K562 (cell line): ENCODE results near the gene C12orf43. TPM values are rescaled to one million over a fixed set of nuclear protein-coding genes. Genes with fewer than 3 reads are reported as not detected.

Experiments used
- ATAC-seq: fragments of 200-7000 bp; cut with Tn5 transposase; 3 replicates; pipeline ENCODE4 v1.9.1; 2020; ENCODE audit warnings: moderate library complexity
- BruUV-seq: library from RNA; stranded (reverse); fragments of 400-500 nt; replicated peaks from 2 replicates; lab custom pipeline; 2021; lab: Mats Ljungman, UMichigan
- CTCF ChIA-PET: fragments of 300-600 bp; formaldehyde crosslinking; extraction: SDS; loops from one replicate; lab custom pipeline; 2021; ENCODE audit warnings: low intra/inter-chr PET ratio; lab: Yijun Ruan, JAX
- POLR2A ChIA-PET: fragments of 300-600, 350-650 bp; sonication (Branson Sonifier 250); formaldehyde crosslinking; extraction: SDS; loops from one replicate; lab custom pipeline; 2021; ENCODE audit warnings: antibody characterized with exemption, inconsistent platforms; lab: Yijun Ruan, JAX
- DNase-seq, 4 experiments: peaks; one replicate each; pipeline versions ENCODE4 v3.0.0 to v3.0.0-alpha.2; 2011 to 2018; ENCODE audit warnings: low spot score in 3 of 4, mixed read lengths in 3 of 4; ENCODE audit errors: extremely low read depth in 1 of 4
- FAIRE-seq: peaks from 2 replicates; lab custom pipeline; 2011; peaks lifted over from hg19 to GRCh38; lab: Jason Lieb, UNC
- H2AFZ ChIP-seq: 2 replicates; pipeline ENCODE4 v1.6.0; 2011; ENCODE audit warnings: low read depth, low read length, control low read depth, inconsistent platforms
- H3K27ac ChIP-seq: fragments of 200-600 bp; 3 replicates; pipeline ENCODE4 v1.8.0; 2011; ENCODE audit warnings: low read depth, mild to moderate bottlenecking, control low read depth, inconsistent platforms, low read length, moderate library complexity, mixed read lengths; ENCODE audit errors: extremely low read depth
- H3K27me3 ChIP-seq, 2 experiments: fragments of 300-600 bp in 1 of 2; 2 replicates in 1 of 2; 3 replicates in 1 of 2; pipeline versions ENCODE4 v1.6.0 to v1.8.0; 2011; ENCODE audit warnings: inconsistent platforms in 2 of 2, low read length in 2 of 2, mild to moderate bottlenecking in 1 of 2, mixed read lengths in 1 of 2, moderate library complexity in 1 of 2; ENCODE audit not compliant: control insufficient read depth in 2 of 2, insufficient read depth in 2 of 2
- H3K36me3 ChIP-seq: fragments of 300-600 bp; 3 replicates; pipeline ENCODE4 v1.8.0; 2011; ENCODE audit warnings: mild to moderate bottlenecking, low read length, inconsistent platforms; ENCODE audit not compliant: control insufficient read depth, insufficient read depth
- H3K4me1 ChIP-seq, 2 experiments: fragments of 200-600 bp in 1 of 2; replicated peaks in 1 of 2; 2 replicates in 1 of 2; 3 replicates in 1 of 2; pipeline versions ENCODE4 v1.5.1 to v1.8.0; 2011; ENCODE audit warnings: inconsistent platforms in 2 of 2, low read length in 2 of 2, mild to moderate bottlenecking in 1 of 2, mixed read lengths in 1 of 2, moderate library complexity in 1 of 2; ENCODE audit not compliant: control insufficient read depth in 2 of 2, insufficient read depth in 2 of 2
- H3K4me2 ChIP-seq: 2 replicates; pipeline ENCODE4 v1.6.1; 2011; ENCODE audit warnings: low read length, control low read depth, inconsistent platforms, mixed read lengths; ENCODE audit not compliant: insufficient read depth
- H3K4me3 ChIP-seq: fragments of 200-600 bp; sonication (generic), shearing (Covaris generic); 2 replicates; pipeline ENCODE4 v1.5.1; 2016; ENCODE audit warnings: control low read depth, inconsistent platforms
- H3K79me2 ChIP-seq: fragments of 200-600 bp; 3 replicates; pipeline ENCODE4 v1.8.0; 2011; ENCODE audit warnings: low read length, inconsistent platforms; ENCODE audit not compliant: control insufficient read depth, insufficient read depth
- H3K9ac ChIP-seq, 2 experiments: 2 replicates each; pipeline versions ENCODE4 v1.6.0 to v1.6.1; 2011; ENCODE audit warnings: low read depth in 2 of 2, low read length in 2 of 2, control low read depth in 1 of 2, inconsistent platforms in 1 of 2, mild to moderate bottlenecking in 1 of 2, mixed read lengths in 1 of 2; ENCODE audit not compliant: insufficient read depth in 1 of 2
- H3K9me1 ChIP-seq: one replicate; pipeline ENCODE4 v1.6.0; 2011; ENCODE audit warnings: inconsistent platforms, mild to moderate bottlenecking, low read length, moderate library complexity; ENCODE audit not compliant: control insufficient read depth, insufficient read depth
- H3K9me3 ChIP-seq: replicated peaks from 2 replicates; pipeline ENCODE4 v1.5.1; 2011; ENCODE audit warnings: low read depth, low read length, inconsistent platforms; ENCODE audit not compliant: control insufficient read depth, insufficient read depth
- H4K20me1 ChIP-seq: replicated peaks from 2 replicates; pipeline ENCODE4 v1.6.1; 2011; ENCODE audit warnings: low read length, inconsistent platforms, mixed read lengths; ENCODE audit not compliant: control insufficient read depth, insufficient read depth
- COPS2 ChIP-seq: fragments of 450-650 bp; conservative IDR thresholded peaks from 2 replicates; pipeline ENCODE4 v1.6.1; 2016; ENCODE audit warnings: mild to moderate bottlenecking, moderate library complexity
- DPF2 ChIP-seq: fragments of 450-650 bp; IDR thresholded peaks from 2 replicates; pipeline ENCODE4 v1.6.1; 2016
- GABPB1 ChIP-seq: sonication (generic); formaldehyde crosslinking; IDR thresholded peaks from 2 replicates; pipeline ENCODE4 v1.8.0; 2022; ENCODE audit warnings: mild to moderate bottlenecking, missing genetic modification reagents
- HNRNPL ChIP-seq: fragments of 200-400 bp; formaldehyde crosslinking; IDR thresholded peaks from 2 replicates; pipeline ENCODE4 v1.6.1; 2017; ENCODE audit warnings: low read depth, mild to moderate bottlenecking, low read length
- MCM2 ChIP-seq: fragments of 450-650 bp; IDR thresholded peaks from 2 replicates; pipeline ENCODE4 v1.6.1; 2017; ENCODE audit warnings: low read depth, mild to moderate bottlenecking
- POLR2H ChIP-seq: IDR thresholded peaks from 2 replicates; pipeline ENCODE4 v1.6.1; 2016; ENCODE audit warnings: missing genetic modification characterization, low read depth, mild to moderate bottlenecking, control low read depth, missing compliant biosample characterization, moderate library complexity
- TAL1 ChIP-seq: fragments of 450-650 bp; IDR thresholded peaks from 2 replicates; pipeline ENCODE4 v1.6.1; 2016; ENCODE audit warnings: mild to moderate bottlenecking
- TCF3 ChIP-seq: sonication (generic); formaldehyde crosslinking; IDR thresholded peaks from 2 replicates; pipeline ENCODE4 v1.4.0; 2020; ENCODE audit warnings: mild to moderate bottlenecking, missing genetic modification reagents
- U2AF2 ChIP-seq: fragments of 200-400 bp; formaldehyde crosslinking; optimal IDR thresholded peaks from 2 replicates; pipeline ENCODE3; 2017; ENCODE audit warnings: low read depth, mild to moderate bottlenecking, low read length
- ZFP36 ChIP-seq: fragments of 150-350 bp; IDR thresholded peaks from 2 replicates; pipeline ENCODE4 v1.6.1; 2018; ENCODE audit warnings: low read length, low read depth; ENCODE audit not compliant: partially characterized antibody
- ZNF23 ChIP-seq: fragments of 250-450 bp; sonication (Bioruptor Pico); IDR thresholded peaks from 2 replicates; pipeline ENCODE4 v1.4.0; 2020; ENCODE audit warnings: mild to moderate bottlenecking
- ZNF347 ChIP-seq: fragments of 450-650 bp; formaldehyde crosslinking; IDR thresholded peaks from 2 replicates; pipeline ENCODE4 v1.4.0; 2020; ENCODE audit warnings: low read depth, mild to moderate bottlenecking, moderate library complexity
- ZNF780A ChIP-seq: fragments of 250-450 bp; sonication (Bioruptor Pico); IDR thresholded peaks from 2 replicates; pipeline ENCODE4 v1.5.0; 2021; ENCODE audit warnings: mild to moderate bottlenecking
- ZNF79 ChIP-seq: fragments of 250-450 bp; sonication (Bioruptor Pico); IDR thresholded peaks from 2 replicates; pipeline ENCODE4 v1.4.0; 2020; ENCODE audit warnings: low read depth, mild to moderate bottlenecking, moderate library complexity
- WGBS: fragments of 100-300 bp; shearing (Covaris generic); methylation state at CpG from one replicate; pipeline ENCODE4 v1.1.6; 2016; ENCODE audit warnings: low coverage, mixed read lengths; ENCODE audit not compliant: insufficient coverage; ENCODE audit errors: missing lambda C conversion rate; 5-methylcytosine and 5-hydroxymethylcytosine counted together
- in situ Hi-C: fragments of 300-500 bp; cut with MboI; formaldehyde crosslinking; loops from 4 replicates; pipeline ENCODE4 v1.15.0; 2018; ENCODE audit warnings: inconsistent platforms, mixed read lengths
- intact Hi-C: fragments of 100-400 bp; cut with micrococcal nuclease; formaldehyde crosslinking; loops from 2 replicates; pipeline ENCODE4 v1.14.2; 2022
- polyA plus RNA-seq, 8 experiments: library from polyadenylated mRNA; depleted of rRNA in 4 of 8; stranded (reverse) in 5 of 8; unstranded in 3 of 8; fragments of >200 nt; fragmentation: Nextera tagmentation in 2 of 8; fragmentation: Illumina TruSeq in 1 of 8; extraction: Ambion mirVana in 2 of 8; extraction: Trizol in 1 of 8; gene quantifications; 2 replicates each; pipeline versions ENCODE4 v1.2.1 to v1.2.3, GENCODE V29; 2011 to 2014; ENCODE audit warnings: inconsistent platforms in 1 of 8, missing spikeins in 1 of 8
- total RNA-seq, 7 experiments: library from RNA; depleted of rRNA in 6 of 7; stranded (reverse); fragments of >200 nt in 6 of 7; fragmentation: Illumina TruSeq in 2 of 7; extraction: Trizol in 2 of 7; gene quantifications; 2 replicates each; pipeline versions ENCODE4 v1.2.1 to v1.2.3, GENCODE V29; 2011 to 2021; ENCODE audit warnings: low replicate concordance in 1 of 7
- TF ChIP-seq, protein P1 (sequence below): sonication (generic); formaldehyde crosslinking; IDR thresholded peaks from 2 replicates; pipeline ENCODE4 v1.9.0; 2022; ENCODE audit warnings: mild to moderate bottlenecking, missing genetic modification reagents
- TF ChIP-seq, protein P2 (sequence below), 2 experiments: fragments of 150-350 bp in 1 of 2; IDR thresholded peaks; 2 replicates each; pipeline ENCODE4 v1.6.1; 2012 to 2016; ENCODE audit warnings: low read depth in 2 of 2, low read length in 2 of 2, mild to moderate bottlenecking in 1 of 2, moderate library complexity in 1 of 2

Gene C12orf43
- total and polyA plus RNA-seq, 9 of the 15 experiments (the other 6 are each of a cell fraction or from before 2014, with no cell fraction given): 4.3 to 22.2 (median 16.8) TPM

DNA sequence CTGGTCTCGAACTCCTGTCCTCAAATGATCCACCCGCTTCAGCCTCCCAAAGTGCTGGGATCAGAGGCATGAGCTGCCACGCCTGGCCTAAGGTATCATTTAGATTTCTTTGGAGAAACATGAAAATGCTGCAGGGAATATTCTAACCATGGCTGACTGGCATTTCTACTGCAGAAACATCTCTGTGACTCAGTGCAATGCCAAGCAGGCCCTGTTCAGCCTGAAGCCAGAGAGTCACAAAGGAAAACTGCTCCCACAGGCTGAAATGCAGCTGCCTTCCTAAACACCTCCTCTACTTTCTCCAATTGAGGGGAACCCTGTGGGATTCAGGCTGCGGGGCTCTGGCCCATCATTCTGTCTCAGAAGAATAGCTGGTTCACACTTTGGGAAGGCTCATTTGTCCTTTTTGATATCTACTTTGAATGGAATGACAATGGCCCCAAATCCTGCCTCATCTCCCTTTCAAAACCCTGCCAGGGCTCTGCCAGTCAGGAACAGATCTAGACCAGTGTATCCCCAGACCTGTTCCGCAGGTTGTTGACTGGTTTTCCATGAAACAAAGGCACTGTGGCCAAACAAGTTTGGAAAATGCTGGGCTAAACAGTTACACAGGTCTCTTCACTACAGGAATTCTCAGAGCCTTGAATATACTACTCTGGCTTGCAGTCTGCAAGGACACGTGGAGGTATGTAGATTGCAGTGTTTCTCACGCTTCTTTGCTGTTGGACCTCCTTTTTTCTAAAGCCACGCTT, 7.8 kb downstream of the C12orf43 start:
- peaks cover 76% of the 10 kb centered on the region; the same call in 2 of the 3 replicates for H3K36me3 ChIP-seq
- H3K27me3 ChIP-seq: no peaks in the 10 kb centered on the region
- WGBS: 85% methylated on average over 8 of the region's 8 CpGs
- no peak overlapping the region for H3K4me3 ChIP-seq
- H4K20me1 ChIP-seq: no peaks in the 10 kb centered on the region
- intact Hi-C loops: loop anchor here (5.0 to 10.0 kb wide), 2 partner anchors 104 to 206 kb away; partner anchors contain the start of gene P2RX4
- no peaks in the 10 kb centered on the region for H3K79me2 ChIP-seq
- no peak overlapping the region for H2AFZ ChIP-seq
- ChIA-PET POLR2A (interaction anchor here (0.7 kb wide), 1 partner anchor 69 kb away, joined by 3 read pairs; no protein-coding TSS in a partner anchor), CTCF (no interaction called here)
- no peaks in the 10 kb centered on the region; a peak in 1 of 5 replicates for H3K4me1 ChIP-seq
- no peak overlapping the region for H3K27ac ChIP-seq
- FAIRE-seq: no peak
- no TSS peak for BruUV-seq
- H3K4me2 ChIP-seq: no peak overlapping the region
- ATAC-seq: no peak
- in situ Hi-C loops: no loop called here
- H3K9ac ChIP-seq: no peak overlapping the region
- peaks cover 3% of the 10 kb centered on the region for H3K9me1 ChIP-seq
- DNase-seq: no peak
- TF ChIP-seq ZNF780A (CRISPR knock-in tag): no peak
- no peak for TF ChIP-seq POLR2H (tag)
- no peak for TF ChIP-seq TCF3
- TF ChIP-seq GABPB1: no peak
- TF ChIP-seq TAL1: no peak
- TF ChIP-seq, protein P1, sequence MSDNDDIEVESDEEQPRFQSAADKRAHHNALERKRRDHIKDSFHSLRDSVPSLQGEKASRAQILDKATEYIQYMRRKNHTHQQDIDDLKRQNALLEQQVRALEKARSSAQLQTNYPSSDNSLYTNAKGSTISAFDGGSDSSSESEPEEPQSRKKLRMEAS: no peak
- no peak for TF ChIP-seq ZNF347 (CRISPR knock-in tag)
- no peak for TF ChIP-seq ZNF79 (CRISPR knock-in tag)
- no peak for TF ChIP-seq COPS2
- no peak for TF ChIP-seq MCM2
- no peak for TF ChIP-seq ZFP36
- no peak for TF ChIP-seq HNRNPL
- TF ChIP-seq, protein P2, sequence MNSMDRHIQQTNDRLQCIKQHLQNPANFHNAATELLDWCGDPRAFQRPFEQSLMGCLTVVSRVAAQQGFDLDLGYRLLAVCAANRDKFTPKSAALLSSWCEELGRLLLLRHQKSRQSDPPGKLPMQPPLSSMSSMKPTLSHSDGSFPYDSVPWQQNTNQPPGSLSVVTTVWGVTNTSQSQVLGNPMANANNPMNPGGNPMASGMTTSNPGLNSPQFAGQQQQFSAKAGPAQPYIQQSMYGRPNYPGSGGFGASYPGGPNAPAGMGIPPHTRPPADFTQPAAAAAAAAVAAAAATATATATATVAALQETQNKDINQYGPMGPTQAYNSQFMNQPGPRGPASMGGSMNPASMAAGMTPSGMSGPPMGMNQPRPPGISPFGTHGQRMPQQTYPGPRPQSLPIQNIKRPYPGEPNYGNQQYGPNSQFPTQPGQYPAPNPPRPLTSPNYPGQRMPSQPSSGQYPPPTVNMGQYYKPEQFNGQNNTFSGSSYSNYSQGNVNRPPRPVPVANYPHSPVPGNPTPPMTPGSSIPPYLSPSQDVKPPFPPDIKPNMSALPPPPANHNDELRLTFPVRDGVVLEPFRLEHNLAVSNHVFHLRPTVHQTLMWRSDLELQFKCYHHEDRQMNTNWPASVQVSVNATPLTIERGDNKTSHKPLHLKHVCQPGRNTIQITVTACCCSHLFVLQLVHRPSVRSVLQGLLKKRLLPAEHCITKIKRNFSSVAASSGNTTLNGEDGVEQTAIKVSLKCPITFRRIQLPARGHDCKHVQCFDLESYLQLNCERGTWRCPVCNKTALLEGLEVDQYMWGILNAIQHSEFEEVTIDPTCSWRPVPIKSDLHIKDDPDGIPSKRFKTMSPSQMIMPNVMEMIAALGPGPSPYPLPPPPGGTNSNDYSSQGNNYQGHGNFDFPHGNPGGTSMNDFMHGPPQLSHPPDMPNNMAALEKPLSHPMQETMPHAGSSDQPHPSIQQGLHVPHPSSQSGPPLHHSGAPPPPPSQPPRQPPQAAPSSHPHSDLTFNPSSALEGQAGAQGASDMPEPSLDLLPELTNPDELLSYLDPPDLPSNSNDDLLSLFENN (IDR thresholded peaks at IDR 0.05; ENCODE audit: low read depth in 2 of 2, low read length in 2 of 2): no peak
- TF ChIP-seq U2AF2: no peak
- no peak for TF ChIP-seq ZNF23 (CRISPR knock-in tag)
- no peak for TF ChIP-seq DPF2
- H3K9me3 ChIP-seq: no peaks in the 10 kb centered on the region
